GM10847 (cell line): Measurements from ENCODE around the gene PRLH.

Source experiments
- POLR2A ChIP-seq: IDR thresholded peaks from 2 replicates; pipeline ENCODE4 v1.6.1; 2011; ENCODE audit not compliant: insufficient read length; ENCODE audit errors: extremely low read depth

The PRLH gene

GRCh38 chr2:237583385-237584295 is 17.3 kb downstream of the PRLH start:
- TF ChIP-seq POLR2A = no peak

- no peak for TF ChIP-seq POLR2A
These were observed 19.3 kb downstream of the PRLH start for GRCh38 chr2:237585590-237586221.

GRCh38 chr2:237588044-237588696 is 21.8 kb downstream of the PRLH start:
- no peak for TF ChIP-seq POLR2A

GRCh38 chr2:237590272-237591140 is 24.1 kb downstream of the PRLH start, which contains the start of gene RAB17:
Gene RAB17 (minus strand): TSS chr2:237590734. CDS start chr2:237586154, 4,580 bp downstream.
- no peak for TF ChIP-seq POLR2A

GRCh38 chr2:237591141-237591881 is 24.9 kb downstream of the PRLH start:
- no peak for TF ChIP-seq POLR2A

- no peak for TF ChIP-seq POLR2A
These were observed 26.1 kb downstream of the PRLH start for GRCh38 chr2:237592425-237592980.

- TF ChIP-seq POLR2A = no peak
These were observed 26.7 kb downstream of the PRLH start for GRCh38 chr2:237593036-237593435.

GRCh38 chr2:237593596-237594320 is 27.4 kb downstream of the PRLH start:
- TF ChIP-seq POLR2A = no peak

- TF ChIP-seq POLR2A = no peak
These were observed 28.1 kb downstream of the PRLH start for GRCh38 chr2:237594514-237594871.

- no peak for TF ChIP-seq POLR2A
These were observed 30.3 kb downstream of the PRLH start for GRCh38 chr2:237596520-237597195.

GRCh38 chr2:237597196-237598145 is 31.1 kb downstream of the PRLH start:
- no peak for TF ChIP-seq POLR2A
